Activated CD8-positive, alpha-beta T cell treated with anti-CD3 and anti-CD28 coated beads, Interleukin-2, amount 10 ng/mL, durations not matched to agents 7 days and 5 days (primary cell): ENCODE measurements around the gene ZWILCH. TPM values are rescaled to one million over a fixed set of nuclear protein-coding genes. Genes with fewer than 3 reads are reported as not detected.

ENCODE experiments used
- ATAC-seq: fragments of 150-1000 bp; cut with Tn5 transposase; one replicate; pipeline ENCODE4 v1.10.0; 2021; ENCODE audit warnings: moderate library complexity
- CTCF ChIA-PET: fragments of 350-600 bp; sonication (Branson Sonifier 250); formaldehyde crosslinking; loops from one replicate; lab custom pipeline; 2021; ENCODE audit warnings: antibody characterized with exemption; lab: Charles Lee
- POLR2A ChIA-PET: fragments of 350-600 bp; sonication (Branson Sonifier 250); formaldehyde crosslinking; loops from one replicate; lab custom pipeline; 2021; ENCODE audit warnings: antibody characterized with exemption; lab: Charles Lee
- DNase-seq: peaks from one replicate; pipeline ENCODE4 v3.0.0-alpha.2; 2020
- H3K27ac Mint-ChIP-seq: one replicate; pipeline ENCODE4 v1.8.0; 2021; ENCODE audit warnings: mild to moderate bottlenecking, mixed read lengths
- H3K27me3 Mint-ChIP-seq: one replicate; pipeline ENCODE4 v1.8.0; 2021; ENCODE audit warnings: low read depth, mixed read lengths
- H3K36me3 Mint-ChIP-seq: one replicate; pipeline ENCODE4 v1.8.0; 2021; ENCODE audit warnings: low read depth, mixed read lengths
- H3K4me1 Mint-ChIP-seq: one replicate; pipeline ENCODE4 v1.8.0; 2021; ENCODE audit warnings: low read depth, mixed read lengths
- H3K4me3 Mint-ChIP-seq: one replicate; pipeline ENCODE4 v1.8.0; 2021; ENCODE audit warnings: mild to moderate bottlenecking, mixed read lengths
- H3K9me3 Mint-ChIP-seq: one replicate; pipeline ENCODE4 v1.8.0; 2022; ENCODE audit warnings: mixed read lengths; ENCODE audit not compliant: insufficient read depth
- total RNA-seq, 2 experiments: library from RNA; stranded (reverse); gene quantifications; one replicate each; pipeline ENCODE4 v1.2.3, GENCODE V29; 2021

ZWILCH gene
- total RNA-seq, 2 experiments from 2014 or later: 37.2 to 44.8 TPM

- no peaks in the 10 kb centered on the region for H3K36me3 Mint-ChIP-seq
- POLR2A ChIA-PET: no interaction called here
- ATAC-seq (no peak), DNase-seq (no peak)
- no peak overlapping the region for H3K27ac Mint-ChIP-seq
- no peak overlapping the region for H3K4me3 Mint-ChIP-seq
- no peaks in the 10 kb centered on the region for H3K27me3 Mint-ChIP-seq
- H3K9me3 Mint-ChIP-seq: no peaks in the 10 kb centered on the region
- CTCF ChIA-PET: no interaction called here
- peaks cover 6% of the 10 kb centered on the region for H3K4me1 Mint-ChIP-seq
These were observed 65.2 kb downstream of the ZWILCH start for GRCh38 chr15:66570327-66570726.

GRCh38 chr15:66570842-66571478 lies 65.8 kb downstream of the ZWILCH start:
- Mint-ChIP-seq H3K36me3 (no peaks in the 10 kb centered on the region), H3K4me1 (peaks cover 6% of the 10 kb centered on the region), H3K9me3 (no peaks in the 10 kb centered on the region), H3K4me3 (no peak overlapping the region), H3K27ac (no peak overlapping the region), H3K27me3 (no peaks in the 10 kb centered on the region)
- ChIA-PET CTCF (no interaction called here), POLR2A (no interaction called here)
- no peak for ATAC-seq
- DNase-seq: no peak

GRCh38 chr15:66572146-66572545 lies 67.0 kb downstream of the ZWILCH start:
- no peaks in the 10 kb centered on the region for H3K27me3 Mint-ChIP-seq
- peaks cover 1% of the 10 kb centered on the region for H3K4me1 Mint-ChIP-seq
- H3K4me3 Mint-ChIP-seq: no peak overlapping the region
- ChIA-PET CTCF (no interaction called here), POLR2A (no interaction called here)
- no peaks in the 10 kb centered on the region for H3K9me3 Mint-ChIP-seq
- H3K27ac Mint-ChIP-seq: no peak overlapping the region
- DNase-seq: no peak
- ATAC-seq: no peak
- no peaks in the 10 kb centered on the region for H3K36me3 Mint-ChIP-seq

- DNase-seq: no peak
- CTCF ChIA-PET: interaction anchor here (1.6 kb wide), 1 partner anchor 278 kb away, joined by 4 read pairs; no protein-coding TSS in a partner anchor
- Mint-ChIP-seq H3K9me3 (no peaks in the 10 kb centered on the region), H3K4me1 (peaks cover 6% of the 10 kb centered on the region), H3K27me3 (no peaks in the 10 kb centered on the region), H3K27ac (no peak overlapping the region), H3K36me3 (no peaks in the 10 kb centered on the region), H3K4me3 (no peak overlapping the region)
- POLR2A ChIA-PET: no interaction called here
- ATAC-seq: no peak
These were observed 68.2 kb downstream of the ZWILCH start for GRCh38 chr15:66573348-66573718.

GRCh38 chr15:66573719-66574595 lies 68.8 kb downstream of the ZWILCH start:
- Mint-ChIP-seq H3K36me3 (no peaks in the 10 kb centered on the region), H3K27me3 (no peaks in the 10 kb centered on the region), H3K4me1 (peaks cover 9% of the 10 kb centered on the region), H3K4me3 (no peak overlapping the region), H3K27ac (no peak overlapping the region), H3K9me3 (no peaks in the 10 kb centered on the region)
- POLR2A ChIA-PET: no interaction called here
- DNase-seq (no peak), ATAC-seq (no peak)
- CTCF ChIA-PET: interaction anchor here (1.6 kb wide), 1 partner anchor 277 kb away, joined by 4 read pairs; no protein-coding TSS in a partner anchor

- no peak for ATAC-seq
- ChIA-PET POLR2A (no interaction called here), CTCF (interaction anchor here (1.6 kb wide), 2 partner anchors 8 to 277 kb away, joined by 4 to 6 read pairs; partner anchors contain the start of gene LCTL)
- no peak for DNase-seq
- H3K27me3 Mint-ChIP-seq: no peaks in the 10 kb centered on the region
- H3K9me3 Mint-ChIP-seq: no peaks in the 10 kb centered on the region
- peaks cover 9% of the 10 kb centered on the region for H3K4me1 Mint-ChIP-seq
- no peak overlapping the region for H3K27ac Mint-ChIP-seq
- no peak overlapping the region for H3K4me3 Mint-ChIP-seq
- H3K36me3 Mint-ChIP-seq: no peaks in the 10 kb centered on the region
These were observed 69.4 kb downstream of the ZWILCH start for GRCh38 chr15:66574596-66574950.

- CTCF ChIA-PET: interaction anchor here (0.8 to 1.8 kb wide), 3 partner anchors 12 to 273 kb away, joined by 3 to 5 read pairs (median 5); partner anchors contain the start of gene LCTL
- ATAC-seq (peak; percentile 55), DNase-seq (no peak)
- H3K27ac Mint-ChIP-seq: peak overlapping the region; percentile 76
- POLR2A ChIA-PET: no interaction called here
- H3K27me3 Mint-ChIP-seq: no peaks in the 10 kb centered on the region
- no peaks in the 10 kb centered on the region for H3K36me3 Mint-ChIP-seq
- H3K4me3 Mint-ChIP-seq: no peak overlapping the region
- H3K4me1 Mint-ChIP-seq: peaks cover 9% of the 10 kb centered on the region
- no peaks in the 10 kb centered on the region for H3K9me3 Mint-ChIP-seq
These were observed 73.3 kb downstream of the ZWILCH start for GRCh38 chr15:66578286-66578875.

- DNase-seq (no peak), ATAC-seq (no peak)
- Mint-ChIP-seq H3K27ac (no peak overlapping the region), H3K4me3 (no peak overlapping the region), H3K27me3 (no peaks in the 10 kb centered on the region), H3K36me3 (no peaks in the 10 kb centered on the region), H3K9me3 (no peaks in the 10 kb centered on the region), H3K4me1 (peaks cover 9% of the 10 kb centered on the region)
- ChIA-PET POLR2A (no interaction called here), CTCF (no interaction called here)
These were observed 75.5 kb downstream of the ZWILCH start for GRCh38 chr15:66580643-66581042.

- H3K4me3 Mint-ChIP-seq: no peak overlapping the region
- no peaks in the 10 kb centered on the region for H3K36me3 Mint-ChIP-seq
- no peaks in the 10 kb centered on the region for H3K9me3 Mint-ChIP-seq
- peaks cover 9% of the 10 kb centered on the region for H3K4me1 Mint-ChIP-seq
- CTCF ChIA-PET: no interaction called here
- POLR2A ChIA-PET: no interaction called here
- no peak overlapping the region for H3K27ac Mint-ChIP-seq
- ATAC-seq (no peak), DNase-seq (no peak)
- no peaks in the 10 kb centered on the region for H3K27me3 Mint-ChIP-seq
These were observed 76.9 kb downstream of the ZWILCH start for GRCh38 chr15:66581972-66582537.

GRCh38 chr15:66586155-66586976 lies 81.2 kb downstream of the ZWILCH start:
- no peaks in the 10 kb centered on the region for H3K36me3 Mint-ChIP-seq

GRCh38 chr15:66587020-66587419 lies 81.9 kb downstream of the ZWILCH start:
- H3K36me3 Mint-ChIP-seq: no peaks in the 10 kb centered on the region
- peaks cover 5% of the 10 kb centered on the region for H3K27me3 Mint-ChIP-seq
- ATAC-seq: no peak
- ChIA-PET POLR2A (interaction anchor here (0.7 kb wide), 1 partner anchor 51 kb away, joined by 3 read pairs; no protein-coding TSS in a partner anchor), CTCF (no interaction called here)
- H3K27ac Mint-ChIP-seq: no peak overlapping the region
- no peak for DNase-seq
- H3K4me1 Mint-ChIP-seq: no peaks in the 10 kb centered on the region
- H3K9me3 Mint-ChIP-seq: no peaks in the 10 kb centered on the region
- H3K4me3 Mint-ChIP-seq: no peak overlapping the region

More at GRCh38 chr15:66586155-66586976, 81.2 kb downstream of the ZWILCH start:
- Mint-ChIP-seq H3K27ac (no peak overlapping the region), H3K9me3 (no peaks in the 10 kb centered on the region), H3K4me3 (no peak overlapping the region), H3K27me3 (peaks cover 5% of the 10 kb centered on the region), H3K4me1 (no peaks in the 10 kb centered on the region)
- ChIA-PET CTCF (interaction anchor here (1.0 kb wide), 1 partner anchor 33 kb away, joined by 4 read pairs; no protein-coding TSS in a partner anchor), POLR2A (no interaction called here)
- DNase-seq (no peak), ATAC-seq (no peak)
